HepG2 (cell line): ENCODE results near the gene RNASE8.

Experiments
- AKAP8 ChIP-seq: sonication (generic); formaldehyde crosslinking; IDR thresholded peaks from 2 replicates; pipeline ENCODE4 v1.5.1; 2020; ENCODE audit warnings: mild to moderate bottlenecking, missing genetic modification reagents
- MNT ChIP-seq: fragments of 450-650 bp; IDR thresholded peaks from 2 replicates; pipeline ENCODE4 v1.6.1; 2016
- MYC ChIP-seq: sonication (generic); formaldehyde crosslinking; IDR thresholded peaks from 2 replicates; pipeline ENCODE4 v1.9.0; 2021; ENCODE audit warnings: missing genetic modification reagents, borderline replicate concordance
- SUZ12 ChIP-seq: fragments of 150-350 bp; IDR thresholded peaks from 2 replicates; pipeline ENCODE4 v1.6.1; 2014; ENCODE audit warnings: low read depth, low read length
- ZBTB7A ChIP-seq: sonication (generic); formaldehyde crosslinking; IDR thresholded peaks from 2 replicates; pipeline ENCODE4 v1.8.0; 2022; ENCODE audit warnings: mild to moderate bottlenecking, missing genetic modification reagents
- ZNF569 ChIP-seq: sonication (generic); formaldehyde crosslinking; IDR thresholded peaks from 2 replicates; pipeline ENCODE4 v1.5.0; 2020; ENCODE audit warnings: mild to moderate bottlenecking, missing genetic modification reagents, moderate library complexity, borderline replicate concordance

DNA sequence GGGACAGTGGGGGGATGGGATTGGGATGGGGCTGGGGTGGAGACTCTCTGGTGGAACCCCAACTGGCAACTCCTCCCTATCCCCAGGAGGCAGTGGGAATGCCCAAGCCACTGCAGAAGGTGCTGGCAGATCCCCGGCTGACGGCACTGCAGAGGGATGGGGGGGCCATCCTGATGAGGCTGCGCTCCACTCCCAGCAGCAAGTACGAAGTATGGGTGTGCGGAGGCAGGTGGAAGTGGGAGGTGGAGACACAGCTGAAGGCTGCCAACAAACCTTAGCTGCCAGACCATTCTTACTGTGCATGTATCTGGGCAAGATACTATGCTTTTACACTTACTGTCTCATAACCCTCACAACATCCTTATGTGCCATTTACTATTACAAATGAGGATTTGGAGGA lies 20.7 kb downstream of the RNASE8 start:
- no peak for TF ChIP-seq ZBTB7A
- no peak for TF ChIP-seq MYC (CRISPR knock-in tag)
- TF ChIP-seq SUZ12 = no peak
- TF ChIP-seq AKAP8 (CRISPR knock-in tag) = no peak
- no peak for TF ChIP-seq ZNF569 (CRISPR knock-in tag)
- TF ChIP-seq MNT = no peak
